CD14-positive monocyte (primary cell): Measurements from ENCODE around the gene PDGFA. TPM values are rescaled to one million over a fixed set of nuclear protein-coding genes. Genes with fewer than 3 reads are reported as not detected.

Source experiments
- DNase-seq, 3 donors: peaks; one replicate each; pipeline ENCODE4 v3.0.0-alpha.2; 2011 to 2022
- H2AFZ ChIP-seq: 2 replicates; pipeline ENCODE4 v1.6.0; 2012; ENCODE audit warnings: mild to moderate bottlenecking, low read depth, low read length, inconsistent platforms; ENCODE audit not compliant: insufficient read depth, poor library complexity, severe bottlenecking
- H3K27ac ChIP-seq, 2 donors: 1 replicate in 1 of 2; 2 replicates in 1 of 2; pipeline ENCODE4 v1.5.1; 2012 to 2013; ENCODE audit warnings: low read length in 2 of 2, control low read depth in 1 of 2, inconsistent platforms in 1 of 2, low read depth in 1 of 2, mild to moderate bottlenecking in 1 of 2
- H3K27me3 ChIP-seq, 2 donors: one replicate each; pipeline versions ENCODE4 v1.6.0 to v1.6.1; 2011 to 2013; ENCODE audit warnings: low read length in 2 of 2; ENCODE audit not compliant: control insufficient read depth in 2 of 2, insufficient read depth in 2 of 2
- H3K36me3 ChIP-seq, 2 donors: replicated peaks in 1 of 2; 1 replicate in 1 of 2; 2 replicates in 1 of 2; pipeline versions ENCODE4 v1.5.1 to v1.6.1; 2012 to 2013; ENCODE audit warnings: low read length in 2 of 2, control low read depth in 1 of 2, inconsistent platforms in 1 of 2, mild to moderate bottlenecking in 1 of 2; ENCODE audit not compliant: insufficient read depth in 2 of 2, control insufficient read depth in 1 of 2
- H3K4me1 ChIP-seq, 2 donors: 1 replicate in 1 of 2; 2 replicates in 1 of 2; pipeline versions ENCODE4 v1.5.1 to v1.6.1; 2012 to 2013; ENCODE audit warnings: low read length in 2 of 2, control low read depth in 1 of 2, inconsistent platforms in 1 of 2, mild to moderate bottlenecking in 1 of 2, moderate library complexity in 1 of 2; ENCODE audit not compliant: insufficient read depth in 2 of 2, control insufficient read depth in 1 of 2
- H3K4me2 ChIP-seq: replicated peaks from 2 replicates; pipeline ENCODE3; 2012; ENCODE audit warnings: low read length, moderate library complexity, mild to moderate bottlenecking; ENCODE audit not compliant: poor library complexity, severe bottlenecking; ENCODE audit errors: extremely low read depth
- H3K4me3 ChIP-seq, 3 experiments: fragments of 200-600 bp in 1 of 3; sonication (generic) in 1 of 3; replicated peaks in 1 of 3; 1 replicate in 2 of 3; 2 replicates in 1 of 3; pipeline ENCODE4 v1.5.1; 2011 to 2013; ENCODE audit warnings: low read length in 3 of 3, mild to moderate bottlenecking in 3 of 3, control low read depth in 2 of 3, low read depth in 2 of 3, inconsistent platforms in 1 of 3, moderate library complexity in 1 of 3
- H3K79me2 ChIP-seq: 2 replicates; pipeline ENCODE4 v1.6.0; 2012; ENCODE audit warnings: mild to moderate bottlenecking, control low read depth, inconsistent platforms, low read length, moderate library complexity; ENCODE audit not compliant: insufficient read depth
- H3K9ac ChIP-seq: 2 replicates; pipeline ENCODE4 v1.6.0; 2017; ENCODE audit warnings: low read length, mild to moderate bottlenecking; ENCODE audit not compliant: insufficient read depth, poor library complexity, severe bottlenecking
- H3K9me3 ChIP-seq, 2 donors: replicated peaks in 1 of 2; 1 replicate in 1 of 2; 2 replicates in 1 of 2; pipeline versions ENCODE4 v1.5.1 to v1.6.1; 2012 to 2013; ENCODE audit warnings: low read length in 2 of 2, control low read depth in 1 of 2; ENCODE audit not compliant: control insufficient read depth in 1 of 2, insufficient read depth in 1 of 2
- H4K20me1 ChIP-seq: 2 replicates; pipeline ENCODE4 v1.6.0; 2012; ENCODE audit warnings: mild to moderate bottlenecking, low read length, control low read depth, moderate library complexity; ENCODE audit not compliant: insufficient read depth
- H3K27ac Mint-ChIP-seq, 7 donors: one replicate each; pipeline ENCODE4 v1.8.0; 2020; ENCODE audit warnings: mild to moderate bottlenecking in 7 of 7, mixed read lengths in 7 of 7, moderate library complexity in 6 of 7, inconsistent platforms in 2 of 7
- H3K27me3 Mint-ChIP-seq, 3 donors: one replicate each; pipeline ENCODE4 v1.8.0; 2021 to 2022; ENCODE audit warnings: low read depth in 3 of 3, mild to moderate bottlenecking in 3 of 3, mixed read lengths in 3 of 3, moderate library complexity in 3 of 3, inconsistent platforms in 1 of 3
- H3K36me3 Mint-ChIP-seq, 2 donors: one replicate each; pipeline ENCODE4 v1.8.0; 2020; ENCODE audit warnings: mixed read lengths in 2 of 2, inconsistent platforms in 1 of 2, mild to moderate bottlenecking in 1 of 2
- H3K4me1 Mint-ChIP-seq: one replicate; pipeline ENCODE4 v1.8.0; 2020; ENCODE audit warnings: mild to moderate bottlenecking, mixed read lengths
- H3K4me3 Mint-ChIP-seq, 2 donors: one replicate each; pipeline ENCODE4 v1.8.0; 2020; ENCODE audit warnings: mild to moderate bottlenecking in 2 of 2, mixed read lengths in 2 of 2, moderate library complexity in 1 of 2
- H3K9me3 Mint-ChIP-seq, 7 donors: one replicate each; pipeline ENCODE4 v1.8.0; 2020 to 2022; ENCODE audit warnings: mixed read lengths in 7 of 7, mild to moderate bottlenecking in 6 of 7, moderate library complexity in 6 of 7, inconsistent platforms in 2 of 7
- CTCF ChIP-seq: fragments of 200-600 bp; IDR thresholded peaks from one replicate; pipeline ENCODE4 v1.8.0; 2022; ENCODE audit warnings: antibody characterized with exemption, mild to moderate bottlenecking
- WGBS: methylation state at CpG from one replicate; pipeline ENCODE4 v1.1.5; 2013; ENCODE audit warnings: missing lambda C conversion rate; ENCODE audit not compliant: insufficient coverage; 5-methylcytosine and 5-hydroxymethylcytosine counted together
- intact Hi-C, 2 donors: fragments of 100-400 bp; cut with micrococcal nuclease; formaldehyde crosslinking; loops; one replicate each; pipeline versions ENCODE4 v1.15.0 to v1.15.1; 2023
- polyA plus RNA-seq, 3 donors: library from polyadenylated mRNA; depleted of rRNA in 1 of 3; unstranded in 2 of 3; stranded (reverse) in 1 of 3; fragments of 300-500 nt in 2 of 3; fragments of >200 nt in 1 of 3; fragmentation: Illumina TruSeq in 2 of 3; gene quantifications; 1 replicate in 2 of 3; 2 replicates in 1 of 3; pipeline ENCODE4 v1.2.3, GENCODE V29; 2012 to 2021

The PDGFA gene
- polyA plus RNA-seq, 3 donors: 0.29 TPM; not detected in 2

GRCh38 chr7:508461-509170 is 11.0 kb downstream of the PDGFA start:
- Mint-ChIP-seq H3K4me1 (no peaks in the 10 kb centered on the region), H3K36me3 (no peaks in the 10 kb centered on the region), H3K27me3 (peaks cover 5 to 11% (median 7%) of the 10 kb centered on the region in 3 donors), H3K4me3 (no peak overlapping the region), H3K27ac (no peak overlapping the region), H3K9me3 (peaks cover 0 to 2% (median 0%) of the 10 kb centered on the region in 7 donors)
- no peaks in the 10 kb centered on the region for H4K20me1 ChIP-seq
- no peak overlapping the region for H3K4me3 ChIP-seq
- H3K79me2 ChIP-seq: no peaks in the 10 kb centered on the region
- no peak overlapping the region for H3K4me2 ChIP-seq
- H2AFZ ChIP-seq: no peak overlapping the region
- intact Hi-C loops: no loop called here
- no peak for DNase-seq
- H3K9ac ChIP-seq: no peak overlapping the region
- no peaks in the 10 kb centered on the region for H3K9me3 ChIP-seq
- WGBS: 93% methylated on average over 7 of the region's 12 CpGs
- no peak overlapping the region for H3K27ac ChIP-seq
- no peaks in the 10 kb centered on the region for H3K27me3 ChIP-seq
- H3K4me1 ChIP-seq: no peaks in the 10 kb centered on the region
- no peak for TF ChIP-seq CTCF
- H3K36me3 ChIP-seq: no peaks in the 10 kb centered on the region

- Histone ChIP-seq H3K4me3 (no peak overlapping the region), H3K36me3 (no peaks in the 10 kb centered on the region), H3K79me2 (no peaks in the 10 kb centered on the region), H3K4me2 (no peak overlapping the region), H3K9me3 (no peaks in the 10 kb centered on the region), H3K9ac (no peak overlapping the region), H2AFZ (no peak overlapping the region), H3K4me1 (no peaks in the 10 kb centered on the region), H4K20me1 (no peaks in the 10 kb centered on the region), H3K27ac (no peak overlapping the region), H3K27me3 (no peaks in the 10 kb centered on the region)
- H3K36me3 Mint-ChIP-seq: no peaks in the 10 kb centered on the region
- intact Hi-C loops: no loop called here
- H3K27me3 Mint-ChIP-seq: peaks cover 2 to 9% (median 7%) of the 10 kb centered on the region in 3 donors
- no peak overlapping the region for H3K27ac Mint-ChIP-seq
- no peak for TF ChIP-seq CTCF
- 100% methylated on average over 3 of the region's 17 CpGs for WGBS
- no peaks in the 10 kb centered on the region for H3K4me1 Mint-ChIP-seq
- no peak for DNase-seq
- peaks cover 0 to 2% (median 0%) of the 10 kb centered on the region in 7 donors for H3K9me3 Mint-ChIP-seq
- H3K4me3 Mint-ChIP-seq: no peak overlapping the region
Measured at GRCh38 chr7:507623-508300, 11.9 kb downstream of the PDGFA start.
